ENCODE data around the gene SYNCRIP.
"Not testable (repeated sequence)": the region's sequence is repeated elsewhere in the genome, so short reads cannot be mapped to it uniquely, and the experiment has no call there.

Gene SYNCRIP

GRCh38 chr6:85669735-85670194, 27.1 kb upstream of the SYNCRIP start:
- no peak for DNase-seq (ENCODE audit: low spot score)

- DNase-seq (ENCODE audit: low spot score), result no peak
These were observed 19.6 kb upstream of the SYNCRIP start for GRCh38 chr6:85662251-85662650.

- no peak for DNase-seq (ENCODE audit: low spot score)
These were observed 17.5 kb upstream of the SYNCRIP start for GRCh38 chr6:85660181-85660611.

GRCh38 chr6:85650606-85651005, 7.9 kb upstream of the SYNCRIP start:
- DNase-seq (ENCODE audit: low spot score), result no peak

- no peak for DNase-seq (ENCODE audit: low spot score)
These were observed 1.6 kb upstream of the SYNCRIP start for GRCh38 chr6:85644279-85644762.

- DNase-seq (ENCODE audit: low spot score), result peak; percentile 85
These were observed 1.0 kb upstream of the SYNCRIP start for GRCh38 chr6:85643537-85644278.

- peak; percentile 39 for DNase-seq (ENCODE audit: low spot score)
These were observed 551 bp downstream of the SYNCRIP start for GRCh38 chr6:85641897-85642773.

GRCh38 chr6:85641522-85641896, 1.2 kb downstream of the SYNCRIP start:
- DNase-seq (ENCODE audit: low spot score), result peak; percentile 23

GRCh38 chr6:85640821-85641220, 1.9 kb downstream of the SYNCRIP start:
- DNase-seq (ENCODE audit: low spot score), result no peak

GRCh38 chr6:85637579-85637978, 5.1 kb downstream of the SYNCRIP start:
- no peak for DNase-seq (ENCODE audit: low spot score)

- DNase-seq (ENCODE audit: low spot score), result no peak
These were observed 10.3 kb downstream of the SYNCRIP start for GRCh38 chr6:85632164-85632942.

- DNase-seq (ENCODE audit: low spot score), result not testable (repeated sequence)
These were observed 11.6 kb downstream of the SYNCRIP start for GRCh38 chr6:85631117-85631516.

GRCh38 chr6:85628353-85628752, 14.3 kb downstream of the SYNCRIP start:
- DNase-seq (ENCODE audit: low spot score), result no peak

- no peak for DNase-seq (ENCODE audit: low spot score)
These were observed 22.4 kb downstream of the SYNCRIP start for GRCh38 chr6:85620308-85620707.

GRCh38 chr6:85614780-85615179, 27.9 kb downstream of the SYNCRIP start:
- DNase-seq (ENCODE audit: low spot score), result no peak

GRCh38 chr6:85612690-85613474, 29.8 kb downstream of the SYNCRIP start:
- DNase-seq (ENCODE audit: low spot score), result no peak

GRCh38 chr6:85610182-85610895, 32.3 kb downstream of the SYNCRIP start:
- no peak for DNase-seq (ENCODE audit: low spot score)

- no peak for DNase-seq (ENCODE audit: low spot score)
These were observed 40.6 kb downstream of the SYNCRIP start for GRCh38 chr6:85602100-85602499.

GRCh38 chr6:85600713-85601313, 41.9 kb downstream of the SYNCRIP start:
- DNase-seq (ENCODE audit: low spot score), result no peak
